Fibroblast of lung (primary cell): ENCODE measurements around the gene SGMS2. TPM values are rescaled to one million over a fixed set of nuclear protein-coding genes. Genes with fewer than 3 reads are reported as not detected.

ENCODE experiments used
- DNase-seq, 2 donors: peaks; one replicate each; pipeline versions ENCODE4 v3.0.0 to v3.0.0-alpha.2; 2010; ENCODE audit warnings: low read depth in 2 of 2
- H2AFZ ChIP-seq: 2 replicates; pipeline ENCODE4 v1.5.1; 2012; ENCODE audit warnings: low read length, control low read depth, inconsistent platforms
- H3K27ac ChIP-seq: 2 replicates; pipeline ENCODE4 v1.5.1; 2011; ENCODE audit warnings: low read length, control low read depth; ENCODE audit not compliant: insufficient read depth
- H3K27me3 ChIP-seq: 2 replicates; pipeline ENCODE4 v1.5.1; 2011; ENCODE audit warnings: mild to moderate bottlenecking, low read length; ENCODE audit not compliant: control insufficient read depth, insufficient read depth
- H3K36me3 ChIP-seq: 2 replicates; pipeline ENCODE4 v1.5.1; 2011; ENCODE audit warnings: low read length; ENCODE audit not compliant: control insufficient read depth, insufficient read depth
- H3K4me1 ChIP-seq: 2 replicates; pipeline ENCODE4 v1.5.1; 2011; ENCODE audit warnings: low read length; ENCODE audit not compliant: control insufficient read depth, insufficient read depth; ENCODE audit errors: extremely low read depth
- H3K4me2 ChIP-seq: 2 replicates; pipeline ENCODE4 v1.5.1; 2011; ENCODE audit warnings: low read length, control low read depth; ENCODE audit not compliant: insufficient read depth; ENCODE audit errors: extremely low read depth
- H3K4me3 ChIP-seq, 4 experiments: fragments of 200-600 bp in 1 of 4; sonication (generic) in 1 of 4; replicated peaks in 1 of 4; 2 replicates each; pipeline ENCODE4 v1.5.1; 2011 to 2016; ENCODE audit warnings: low read length in 4 of 4, low read depth in 3 of 4, mild to moderate bottlenecking in 3 of 4, control low read depth in 2 of 4, inconsistent platforms in 1 of 4, mixed read lengths in 1 of 4; ENCODE audit not compliant: insufficient read depth in 1 of 4; ENCODE audit errors: control extremely low read depth in 1 of 4
- H3K79me2 ChIP-seq: 2 replicates; pipeline ENCODE4 v1.5.1; 2012; ENCODE audit warnings: mild to moderate bottlenecking, low read length, inconsistent platforms; ENCODE audit not compliant: control insufficient read depth, insufficient read depth
- H3K9ac ChIP-seq: 2 replicates; pipeline ENCODE4 v1.5.1; 2011; ENCODE audit warnings: mild to moderate bottlenecking, low read length, control low read depth; ENCODE audit not compliant: insufficient read depth
- H3K9me3 ChIP-seq: 2 replicates; pipeline ENCODE4 v1.5.1; 2012; ENCODE audit warnings: low read depth, low read length; ENCODE audit not compliant: control insufficient read depth, insufficient read depth
- H4K20me1 ChIP-seq: 2 replicates; pipeline ENCODE4 v1.5.1; 2011; ENCODE audit warnings: low read length; ENCODE audit not compliant: control insufficient read depth, insufficient read depth; ENCODE audit errors: extremely low read depth
- EZH2 ChIP-seq: IDR thresholded peaks from 2 replicates; pipeline ENCODE4 v1.5.1; 2012; ENCODE audit warnings: low read length, control low read depth, mild to moderate bottlenecking; ENCODE audit errors: missing control alignments
- polyA plus RNA-seq, 2 donors: library from polyadenylated mRNA; depleted of rRNA in 1 of 2; stranded (reverse) in 1 of 2; unstranded in 1 of 2; fragments of >200 nt; gene quantifications; 2 replicates each; pipeline ENCODE4 v1.2.1, GENCODE V29; 2011 to 2012; ENCODE audit warnings: missing spikeins in 1 of 2
- total RNA-seq: library from RNA; depleted of rRNA; stranded (reverse); fragments of >200 nt; gene quantifications from 2 replicates; pipeline ENCODE4 v1.2.1, GENCODE V29; 2014
- TF ChIP-seq, protein P1 (sequence below), 2 donors: IDR thresholded peaks in 1 of 2; conservative IDR thresholded peaks in 1 of 2; 1 replicate in 1 of 2; 2 replicates in 1 of 2; pipeline ENCODE4 v1.5.1; 2011 to 2012; ENCODE audit warnings: low read length in 2 of 2, control low read depth in 1 of 2, inconsistent platforms in 1 of 2, low read depth in 1 of 2, mild to moderate bottlenecking in 1 of 2

SGMS2 gene
- total and polyA plus RNA-seq, 2 donors (not counting 1 experiment from before 2014, with no cell fraction given), result 63.7 to 82.7 TPM

DNA sequence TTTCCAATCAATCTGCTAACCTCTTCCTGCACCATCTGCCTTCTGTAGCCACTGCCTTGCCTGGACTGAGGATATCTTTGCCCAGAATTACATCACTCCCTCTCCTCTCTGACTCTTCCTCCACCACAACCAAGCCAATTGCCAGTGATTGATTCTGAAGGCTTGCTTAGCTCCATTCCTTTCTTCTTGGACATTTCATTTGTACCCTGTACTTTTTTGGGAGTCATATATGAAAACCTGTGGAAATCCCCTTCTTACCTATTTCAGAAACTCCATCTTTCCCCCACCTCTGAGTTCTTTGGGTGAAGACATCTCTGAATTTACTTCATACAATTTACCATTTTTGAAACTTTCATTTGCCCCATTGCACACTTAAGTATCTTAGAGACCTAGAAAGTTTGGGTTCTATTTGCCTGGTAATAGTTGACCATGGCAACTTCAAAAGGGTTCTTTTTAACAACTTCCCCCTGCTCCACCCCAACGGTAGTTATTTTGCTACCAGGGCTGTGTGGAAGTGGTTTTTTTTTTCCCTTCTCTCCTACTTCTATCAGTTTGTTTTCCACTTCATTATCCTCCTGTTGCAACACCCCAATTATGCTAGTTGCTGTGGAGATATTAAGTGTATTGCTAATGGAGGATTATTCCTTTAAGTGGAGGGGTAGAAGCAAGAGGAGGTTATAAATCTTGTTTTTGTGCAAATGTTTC lies 14.3 kb downstream of the SGMS2 start:
- Histone ChIP-seq H3K27me3 (no peaks in the 10 kb centered on the region), H3K27ac (no peak overlapping the region), H3K9me3 (no peaks in the 10 kb centered on the region), H2AFZ (no peak overlapping the region), H3K79me2 (peaks cover 11% of the 10 kb centered on the region), H3K4me2 (no peak overlapping the region), H4K20me1 (no peaks in the 10 kb centered on the region), H3K36me3 (no peaks in the 10 kb centered on the region), H3K9ac (no peak overlapping the region), H3K4me3 (no peak overlapping the region), H3K4me1 (no peaks in the 10 kb centered on the region)
- TF ChIP-seq, protein P1, sequence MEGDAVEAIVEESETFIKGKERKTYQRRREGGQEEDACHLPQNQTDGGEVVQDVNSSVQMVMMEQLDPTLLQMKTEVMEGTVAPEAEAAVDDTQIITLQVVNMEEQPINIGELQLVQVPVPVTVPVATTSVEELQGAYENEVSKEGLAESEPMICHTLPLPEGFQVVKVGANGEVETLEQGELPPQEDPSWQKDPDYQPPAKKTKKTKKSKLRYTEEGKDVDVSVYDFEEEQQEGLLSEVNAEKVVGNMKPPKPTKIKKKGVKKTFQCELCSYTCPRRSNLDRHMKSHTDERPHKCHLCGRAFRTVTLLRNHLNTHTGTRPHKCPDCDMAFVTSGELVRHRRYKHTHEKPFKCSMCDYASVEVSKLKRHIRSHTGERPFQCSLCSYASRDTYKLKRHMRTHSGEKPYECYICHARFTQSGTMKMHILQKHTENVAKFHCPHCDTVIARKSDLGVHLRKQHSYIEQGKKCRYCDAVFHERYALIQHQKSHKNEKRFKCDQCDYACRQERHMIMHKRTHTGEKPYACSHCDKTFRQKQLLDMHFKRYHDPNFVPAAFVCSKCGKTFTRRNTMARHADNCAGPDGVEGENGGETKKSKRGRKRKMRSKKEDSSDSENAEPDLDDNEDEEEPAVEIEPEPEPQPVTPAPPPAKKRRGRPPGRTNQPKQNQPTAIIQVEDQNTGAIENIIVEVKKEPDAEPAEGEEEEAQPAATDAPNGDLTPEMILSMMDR (conservative IDR thresholded peaks at IDR 0.05 in 1 of 2, IDR thresholded peaks at IDR 0.05 in 1 of 2; ENCODE audit: low read depth in 1 of 2, low read length in 2 of 2), result no peak
- no peak for TF ChIP-seq EZH2
- DNase-seq, result no peak

DNA sequence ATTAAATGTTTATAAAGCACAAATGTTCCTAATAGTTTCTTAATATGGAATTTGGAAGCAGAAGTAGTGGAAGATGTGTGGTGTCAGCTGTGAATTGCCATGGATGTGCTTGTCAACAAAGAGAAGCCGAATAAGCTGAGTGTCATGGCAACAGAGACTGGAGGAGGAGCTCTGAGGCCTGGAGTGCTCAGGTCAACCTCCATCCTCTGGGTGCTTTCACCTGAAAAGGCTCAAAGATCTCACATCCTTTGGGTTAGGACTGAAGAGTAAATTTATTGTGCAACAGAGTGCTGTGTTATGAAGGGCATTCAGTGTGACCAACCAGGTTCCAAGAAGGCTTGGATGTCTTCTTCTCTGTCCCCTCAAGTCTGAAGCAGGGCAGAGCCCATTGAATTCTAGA lies 18.7 kb downstream of the SGMS2 start:
- Histone ChIP-seq H4K20me1 (no peaks in the 10 kb centered on the region), H3K4me3 (no peak overlapping the region), H3K27me3 (no peaks in the 10 kb centered on the region), H3K9me3 (no peaks in the 10 kb centered on the region), H2AFZ (no peak overlapping the region), H3K36me3 (no peaks in the 10 kb centered on the region), H3K79me2 (peaks cover 1% of the 10 kb centered on the region), H3K27ac (no peak overlapping the region), H3K4me1 (no peaks in the 10 kb centered on the region), H3K4me2 (no peak overlapping the region), H3K9ac (no peak overlapping the region)
- DNase-seq, result no peak
- TF ChIP-seq EZH2, result no peak
- TF ChIP-seq, protein P1 (conservative IDR thresholded peaks at IDR 0.05 in 1 of 2, IDR thresholded peaks at IDR 0.05 in 1 of 2; ENCODE audit: low read depth in 1 of 2, low read length in 2 of 2), result no peak

DNA sequence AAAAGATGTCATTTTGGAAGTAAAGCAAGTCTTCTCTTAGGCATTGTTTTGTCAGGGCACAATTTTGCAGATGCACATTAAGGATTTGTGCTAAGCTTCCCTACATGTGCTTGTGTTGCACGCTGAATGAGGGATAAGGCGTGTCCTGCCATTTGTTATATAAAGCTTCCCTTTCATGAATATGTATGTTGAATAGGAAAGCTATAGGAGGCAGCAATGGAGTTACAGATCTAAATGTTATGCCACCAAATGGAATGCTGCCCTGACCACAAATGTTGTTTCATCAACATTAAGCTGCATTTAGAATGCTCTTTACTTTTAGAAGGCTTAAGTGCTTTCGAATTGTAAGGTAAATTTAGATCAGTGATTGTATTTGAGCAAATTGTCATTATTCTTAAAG lies 20.9 kb downstream of the SGMS2 start:
- Histone ChIP-seq H4K20me1 (no peaks in the 10 kb centered on the region), H3K4me2 (no peak overlapping the region), H2AFZ (no peak overlapping the region), H3K9me3 (no peaks in the 10 kb centered on the region), H3K4me3 (no peak overlapping the region), H3K4me1 (no peaks in the 10 kb centered on the region), H3K9ac (no peak overlapping the region), H3K27me3 (no peaks in the 10 kb centered on the region), H3K79me2 (peaks cover 2% of the 10 kb centered on the region), H3K36me3 (no peaks in the 10 kb centered on the region), H3K27ac (no peak overlapping the region)
- no peak for TF ChIP-seq EZH2
- TF ChIP-seq, protein P1 (conservative IDR thresholded peaks at IDR 0.05 in 1 of 2, IDR thresholded peaks at IDR 0.05 in 1 of 2; ENCODE audit: low read depth in 1 of 2, low read length in 2 of 2), result no peak
- DNase-seq, result no peak
